ENCODE measurements around the gene APLN.

DNA sequence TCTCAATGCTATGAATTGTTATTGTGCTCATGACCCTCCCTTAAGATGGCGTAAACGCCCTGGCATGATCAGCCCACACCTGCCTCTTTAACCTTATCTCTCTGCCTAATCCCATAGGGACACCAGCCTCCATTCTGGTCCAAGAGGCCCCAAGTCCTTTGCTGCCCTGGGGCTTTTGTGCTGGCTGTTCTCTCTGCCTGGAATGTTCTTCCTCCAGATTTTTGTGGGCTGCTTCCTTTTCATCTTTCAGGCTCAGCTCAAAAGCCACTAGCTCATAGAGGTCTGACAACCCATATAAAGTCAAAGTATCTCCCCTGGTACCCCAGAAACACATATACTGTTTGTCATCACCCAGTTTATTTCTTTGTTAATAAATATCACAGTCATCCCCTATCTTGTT, 42.4 kb downstream of the APLN start:
- TF ChIP-seq EZH2phosphoT487 (IDR thresholded peaks at IDR 0.05; ENCODE audit: insufficient read depth, low read depth) (no peak), EZH2 (IDR thresholded peaks at IDR 0.05; ENCODE audit: insufficient read depth, poor library complexity, severe bottlenecking) (no peak)

All from GM23248 (cell line).